Measurements from ENCODE around the gene PKP3. TPM values are rescaled to one million over a fixed set of nuclear protein-coding genes. Genes with fewer than 3 reads are reported as not detected.

Gene PKP3
- total and polyA plus RNA-seq, 9 of the 15 experiments (the other 6 are each of a cell fraction or from before 2014, with no cell fraction given), result 0.11 to 110 (median 30.7) TPM

DNA sequence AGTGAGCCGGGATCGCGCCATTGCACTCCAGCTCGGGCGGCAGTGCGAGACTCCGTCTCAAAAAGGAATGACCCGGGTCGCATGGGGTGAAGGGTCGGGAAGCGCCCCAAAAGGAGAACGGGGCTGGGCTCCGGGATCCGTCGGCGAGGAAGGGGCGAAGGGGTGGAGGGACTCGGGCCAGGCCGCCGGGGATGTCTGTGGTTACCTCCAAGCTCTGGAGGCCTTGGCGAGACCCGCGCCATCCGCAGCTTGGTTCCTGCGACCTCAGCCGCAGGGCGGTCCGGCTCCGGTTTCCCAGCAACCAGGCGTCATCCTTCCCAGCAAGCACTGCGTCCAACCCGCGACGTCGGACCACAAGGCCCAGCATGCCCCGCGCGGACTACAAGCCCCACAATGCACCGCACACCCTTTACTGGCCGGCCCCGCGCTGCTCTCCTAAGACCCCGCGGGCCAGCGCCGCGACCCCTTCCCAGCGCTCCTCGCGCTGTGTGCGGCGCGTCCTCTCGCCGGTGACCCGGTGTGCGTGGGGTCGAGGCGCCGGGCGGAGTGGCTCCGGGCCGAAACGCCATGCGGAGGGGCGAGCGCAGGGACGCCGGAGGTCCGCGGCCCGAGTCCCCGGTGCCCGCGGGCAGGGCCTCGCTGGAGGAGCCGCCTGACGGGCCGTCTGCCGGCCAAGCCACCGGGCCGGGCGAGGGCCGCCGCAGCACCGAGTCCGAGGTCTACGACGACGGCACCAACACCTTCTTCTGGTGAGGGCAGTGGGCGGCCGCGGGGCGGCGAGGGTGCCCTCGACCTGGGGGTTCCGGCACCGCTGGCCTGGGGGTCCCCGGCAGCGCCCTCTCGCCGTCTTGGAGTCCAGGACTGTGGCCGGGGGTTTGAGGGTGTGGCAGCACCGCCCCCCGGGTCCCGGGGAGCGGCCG lies 56.1 kb downstream of the PKP3 start, which contains the start of gene PTDSS2 (continued):
- TF ChIP-seq SAP30 (IDR thresholded peaks at IDR 0.05; ENCODE audit: borderline replicate concordance, insufficient read depth, low read depth, low read length, poor library complexity, severe bottlenecking) (peak; percentile 75), GTF2A2 (tag; IDR thresholded peaks at IDR 0.05) (no peak), ZNF695 (CRISPR knock-in tag; IDR thresholded peaks at IDR 0.05) (no peak), ZNF124 (CRISPR knock-in tag; IDR thresholded peaks at IDR 0.05) (no peak), RFX7 (CRISPR knock-in tag; IDR thresholded peaks at IDR 0.05) (no peak), CHD2 (IDR thresholded peaks at IDR 0.05; ENCODE audit: low read depth, low read length) (peak; percentile 37; the same call in 1 of the 2 replicates), ZZZ3 (IDR thresholded peaks at IDR 0.05) (no peak), SNRNP70 (optimal IDR thresholded peaks at IDR 0.05; ENCODE audit: low read depth, low read length) (no peak), FOXJ3 (CRISPR knock-in tag; IDR thresholded peaks at IDR 0.05) (no peak), MAFK (IDR thresholded peaks at IDR 0.05; ENCODE audit: low read length) (no peak; the same call in 1 of the 2 replicates), TRIM24 (IDR thresholded peaks at IDR 0.05) (no peak), TOE1 (IDR thresholded peaks at IDR 0.05; ENCODE audit: borderline replicate concordance) (peak; percentile 25; the same call in 1 of the 2 replicates), TOE1 (CRISPR knock-in tag; IDR thresholded peaks at IDR 0.05; ENCODE audit: borderline replicate concordance, low read depth) (no peak), ADNP (tag; IDR thresholded peaks at IDR 0.05) (no peak), ZNF551 (CRISPR knock-in tag; IDR thresholded peaks at IDR 0.05) (no peak), ZNF324 (CRISPR knock-in tag; IDR thresholded peaks at IDR 0.05) (no peak), KAT8 (IDR thresholded peaks at IDR 0.05; ENCODE audit: low read depth) (no peak), ZNF644 (tag; IDR thresholded peaks at IDR 0.05; ENCODE audit: low read depth) (peak; percentile 93), STAG1 (CRISPR knock-in tag; IDR thresholded peaks at IDR 0.05; ENCODE audit: borderline replicate concordance) (no peak), BACH1 (tag; IDR thresholded peaks at IDR 0.05) (no peak; the same call in 1 of the 2 replicates), CHD4 (IDR thresholded peaks at IDR 0.05; ENCODE audit: insufficient read depth, insufficient replicate concordance, low read depth, low read length, poor library complexity, severe bottlenecking) (no peak), JUNB (CRISPR knock-in tag; conservative IDR thresholded peaks at IDR 0.05) (no peak), E2F3 (CRISPR knock-in tag; IDR thresholded peaks at IDR 0.05) (no peak), HDGF (IDR thresholded peaks at IDR 0.05) (no peak), ZSCAN29 (IDR thresholded peaks at IDR 0.05) (no peak), RBM39 (optimal IDR thresholded peaks at IDR 0.05; ENCODE audit: low read depth, low read length) (no peak), KHSRP (IDR thresholded peaks at IDR 0.05) (no peak), CBFB (CRISPR knock-in tag; IDR thresholded peaks at IDR 0.05) (0 out of 2 replicates have a peak, but pooled peaks have one; percentile 75), SPI1 (IDR thresholded peaks at IDR 0.05; ENCODE audit: borderline replicate concordance, low read depth, low read length) (no peak), POLR3A (IDR thresholded peaks at IDR 0.05; ENCODE audit: borderline replicate concordance, extremely low read depth, insufficient read depth, insufficient read length) (no peak)
- TF ChIP-seq, protein P1, sequence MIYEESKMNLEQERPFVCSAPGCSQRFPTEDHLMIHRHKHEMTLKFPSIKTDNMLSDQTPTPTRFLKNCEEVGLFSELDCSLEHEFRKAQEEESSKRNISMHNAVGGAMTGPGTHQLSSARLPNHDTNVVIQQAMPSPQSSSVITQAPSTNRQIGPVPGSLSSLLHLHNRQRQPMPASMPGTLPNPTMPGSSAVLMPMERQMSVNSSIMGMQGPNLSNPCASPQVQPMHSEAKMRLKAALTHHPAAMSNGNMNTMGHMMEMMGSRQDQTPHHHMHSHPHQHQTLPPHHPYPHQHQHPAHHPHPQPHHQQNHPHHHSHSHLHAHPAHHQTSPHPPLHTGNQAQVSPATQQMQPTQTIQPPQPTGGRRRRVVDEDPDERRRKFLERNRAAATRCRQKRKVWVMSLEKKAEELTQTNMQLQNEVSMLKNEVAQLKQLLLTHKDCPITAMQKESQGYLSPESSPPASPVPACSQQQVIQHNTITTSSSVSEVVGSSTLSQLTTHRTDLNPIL (CRISPR knock-in tag; IDR thresholded peaks at IDR 0.05), result no peak

All from K562 (cell line).